Ovary (tissue), 3 donors: ENCODE results near the gene AGAP6.
"Not testable (repeated sequence)": the region's sequence is repeated elsewhere in the genome, so short reads cannot be mapped to it uniquely, and the experiment has no call there.

Experiments
- POLR2A ChIP-seq: fragments of 450-650 bp; IDR thresholded peaks from one replicate; pipeline ENCODE4 v1.6.1; 2017; ENCODE audit warnings: antibody characterized with exemption, mild to moderate bottlenecking, moderate library complexity
- TF ChIP-seq, protein P1 (sequence below), 3 donors: fragments of 450-650 bp in 2 of 3; fragments of 200-600 bp in 1 of 3; IDR thresholded peaks; one replicate each; pipeline versions ENCODE4 v1.5.1 to v1.8.0; 2016 to 2022; ENCODE audit warnings: antibody characterized with exemption in 3 of 3, mild to moderate bottlenecking in 1 of 3
- donor health status: DM: no; HTN: no; CAD: no.

DNA sequence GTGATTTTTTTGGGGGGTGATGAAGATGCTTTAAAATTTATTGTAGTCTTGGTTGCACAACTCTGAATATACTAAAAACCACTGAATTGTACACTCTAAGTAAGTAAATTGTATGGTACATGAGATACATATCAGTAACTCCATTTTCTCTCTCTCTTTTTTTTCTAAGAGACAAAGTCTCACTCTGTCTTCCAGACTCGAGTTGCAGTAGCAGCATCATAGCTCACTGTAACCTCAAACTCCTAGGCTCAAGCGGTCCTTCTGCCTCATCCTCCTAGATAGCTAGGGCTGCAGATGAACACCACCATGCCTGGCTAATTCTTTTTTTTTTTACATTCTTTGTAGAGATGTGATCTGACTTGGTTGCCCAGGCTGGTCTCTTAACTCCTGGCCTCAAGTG, 39.5 kb upstream of the AGAP6 start:
- TF ChIP-seq, protein P1, sequence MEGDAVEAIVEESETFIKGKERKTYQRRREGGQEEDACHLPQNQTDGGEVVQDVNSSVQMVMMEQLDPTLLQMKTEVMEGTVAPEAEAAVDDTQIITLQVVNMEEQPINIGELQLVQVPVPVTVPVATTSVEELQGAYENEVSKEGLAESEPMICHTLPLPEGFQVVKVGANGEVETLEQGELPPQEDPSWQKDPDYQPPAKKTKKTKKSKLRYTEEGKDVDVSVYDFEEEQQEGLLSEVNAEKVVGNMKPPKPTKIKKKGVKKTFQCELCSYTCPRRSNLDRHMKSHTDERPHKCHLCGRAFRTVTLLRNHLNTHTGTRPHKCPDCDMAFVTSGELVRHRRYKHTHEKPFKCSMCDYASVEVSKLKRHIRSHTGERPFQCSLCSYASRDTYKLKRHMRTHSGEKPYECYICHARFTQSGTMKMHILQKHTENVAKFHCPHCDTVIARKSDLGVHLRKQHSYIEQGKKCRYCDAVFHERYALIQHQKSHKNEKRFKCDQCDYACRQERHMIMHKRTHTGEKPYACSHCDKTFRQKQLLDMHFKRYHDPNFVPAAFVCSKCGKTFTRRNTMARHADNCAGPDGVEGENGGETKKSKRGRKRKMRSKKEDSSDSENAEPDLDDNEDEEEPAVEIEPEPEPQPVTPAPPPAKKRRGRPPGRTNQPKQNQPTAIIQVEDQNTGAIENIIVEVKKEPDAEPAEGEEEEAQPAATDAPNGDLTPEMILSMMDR (IDR thresholded peaks at IDR 0.05), result not testable (repeated sequence)
- not testable (repeated sequence) for TF ChIP-seq POLR2A
